Endothelial cell of umbilical vein (primary cell): ENCODE measurements around the gene VAV3. TPM values are rescaled to one million over a fixed set of nuclear protein-coding genes. Genes with fewer than 3 reads are reported as not detected.

Experiments
- BruUV-seq: library from RNA; stranded (reverse); fragments of 400-500 nt; replicated peaks from 2 replicates; lab custom pipeline; 2021; lab: Mats Ljungman, UMichigan
- CTCF ChIA-PET: fragments of 300-600, 350-600 bp; sonication (Branson Sonifier 250); formaldehyde crosslinking; loops from one replicate; lab custom pipeline; 2021; ENCODE audit warnings: antibody characterized with exemption, inconsistent platforms; lab: Charles Lee
- POLR2A ChIA-PET: fragments of 300-600, 350-600 bp; sonication (Branson Sonifier 250); formaldehyde crosslinking; loops from one replicate; lab custom pipeline; 2021; ENCODE audit warnings: antibody characterized with exemption, inconsistent platforms; lab: Charles Lee
- DNase-seq: peaks from one replicate; pipeline ENCODE4 v3.0.0-alpha.2; 2011; ENCODE audit warnings: low read depth, low spot score
- FAIRE-seq: peaks from 2 replicates; lab custom pipeline; 2011; peaks lifted over from hg19 to GRCh38; lab: Jason Lieb, UNC
- H2AFZ ChIP-seq: 2 replicates; pipeline ENCODE4 v1.6.0; 2012; ENCODE audit warnings: low read depth, low read length, control low read depth, inconsistent platforms
- H3K27ac ChIP-seq: 2 replicates; pipeline ENCODE4 v1.5.1; 2011; ENCODE audit warnings: low read depth, mild to moderate bottlenecking, control low read depth, low read length, moderate library complexity; ENCODE audit not compliant: insufficient read depth
- H3K27me3 ChIP-seq, 2 experiments: 2 replicates each; pipeline versions ENCODE4 v1.6.0 to v1.6.1; 2011; ENCODE audit warnings: low read length in 2 of 2, mixed read lengths in 1 of 2; ENCODE audit not compliant: control insufficient read depth in 2 of 2, insufficient read depth in 2 of 2
- H3K36me3 ChIP-seq, 2 experiments: 2 replicates in 1 of 2; 3 replicates in 1 of 2; pipeline ENCODE4 v1.5.1; 2011; ENCODE audit warnings: low read length in 2 of 2, mild to moderate bottlenecking in 1 of 2, moderate library complexity in 1 of 2; ENCODE audit not compliant: control insufficient read depth in 2 of 2, insufficient read depth in 2 of 2; ENCODE audit errors: extremely low read depth in 1 of 2
- H3K4me1 ChIP-seq: 3 replicates; pipeline ENCODE4 v1.5.1; 2011; ENCODE audit warnings: mild to moderate bottlenecking, low read length; ENCODE audit not compliant: control insufficient read depth, insufficient read depth; ENCODE audit errors: extremely low read depth
- H3K4me2 ChIP-seq: 2 replicates; pipeline ENCODE4 v1.6.1; 2011; ENCODE audit warnings: low read length, control low read depth, mixed read lengths; ENCODE audit not compliant: insufficient read depth
- H3K4me3 ChIP-seq, 3 experiments: fragments of 200-600 bp in 1 of 3; sonication (generic), shearing (Covaris generic) in 1 of 3; replicated peaks in 1 of 3; 2 replicates each; pipeline ENCODE4 v1.5.1; 2011 to 2016; ENCODE audit warnings: control low read depth in 3 of 3, low read length in 3 of 3, mild to moderate bottlenecking in 2 of 3, inconsistent platforms in 1 of 3, low read depth in 1 of 3, moderate library complexity in 1 of 3; ENCODE audit not compliant: insufficient read depth in 1 of 3
- H3K79me2 ChIP-seq: 2 replicates; pipeline ENCODE4 v1.6.0; 2012; ENCODE audit warnings: low read length, inconsistent platforms; ENCODE audit not compliant: control insufficient read depth, insufficient read depth
- H3K9ac ChIP-seq: replicated peaks from 2 replicates; pipeline ENCODE3; 2011; ENCODE audit warnings: low read length, control low read depth; ENCODE audit not compliant: insufficient read depth; ENCODE audit errors: extremely low read depth
- H3K9me1 ChIP-seq: replicated peaks from 3 replicates; pipeline ENCODE4 v1.6.0; 2011; ENCODE audit warnings: mild to moderate bottlenecking, low read length; ENCODE audit not compliant: control insufficient read depth, insufficient read depth; ENCODE audit errors: extremely low read depth
- H3K9me3 ChIP-seq: replicated peaks from 2 replicates; pipeline ENCODE4 v1.5.1; 2012; ENCODE audit warnings: low read length, inconsistent platforms; ENCODE audit not compliant: control insufficient read depth, insufficient read depth
- H4K20me1 ChIP-seq: replicated peaks from 2 replicates; pipeline ENCODE3; 2011; ENCODE audit warnings: mild to moderate bottlenecking, low read length; ENCODE audit not compliant: control insufficient read depth, insufficient read depth; ENCODE audit errors: extremely low read depth
- EZH2 ChIP-seq: IDR thresholded peaks from 2 replicates; pipeline ENCODE4 v1.6.1; 2012; ENCODE audit warnings: borderline replicate concordance, low read depth, mild to moderate bottlenecking, moderate library complexity, low read length, inconsistent platforms; ENCODE audit not compliant: severe bottlenecking
- FOS ChIP-seq: IDR thresholded peaks from 2 replicates; pipeline ENCODE4 v1.6.1; 2011; ENCODE audit warnings: mild to moderate bottlenecking, low read length, moderate library complexity, borderline replicate concordance; ENCODE audit not compliant: insufficient read depth
- GATA2 ChIP-seq: IDR thresholded peaks from 2 replicates; pipeline ENCODE4 v1.7.0; 2011; ENCODE audit warnings: low read depth, mild to moderate bottlenecking, moderate library complexity, mixed read lengths, low read length; ENCODE audit not compliant: insufficient read length, insufficient read depth
- JUN ChIP-seq: IDR thresholded peaks from 2 replicates; pipeline ENCODE4 v1.6.1; 2011; ENCODE audit warnings: borderline replicate concordance, low read depth; ENCODE audit not compliant: insufficient read length, insufficient read depth
- MYC ChIP-seq: IDR thresholded peaks from one replicate; pipeline ENCODE4 v1.6.1; 2011; ENCODE audit warnings: mild to moderate bottlenecking, low read depth, low read length
- POLR2A ChIP-seq: IDR thresholded peaks from 2 replicates; pipeline ENCODE4 v1.6.1; 2012; ENCODE audit warnings: low read depth, mild to moderate bottlenecking, control low read depth, low read length
- POLR2AphosphoS5 ChIP-seq: IDR thresholded peaks from 2 replicates; pipeline ENCODE4 v1.6.1; 2012; ENCODE audit warnings: low read depth, mild to moderate bottlenecking, control low read depth, low read length, moderate library complexity; ENCODE audit not compliant: insufficient read depth
- dilution Hi-C: fragments of 300-500 bp; cut with MboI; formaldehyde crosslinking; loops from one replicate; pipeline ENCODE4 v1.15.0; 2019; ENCODE audit warnings: low sequenced_read_pairs; ENCODE audit not compliant: extremely low pct_ligation_motif_present
- intact Hi-C: fragments of 100-400 bp; cut with micrococcal nuclease; formaldehyde crosslinking; loops from one replicate; pipeline ENCODE4 v1.10.0; 2022
- polyA plus RNA-seq, 4 experiments: library from polyadenylated mRNA; depleted of rRNA in 3 of 4; stranded (reverse) in 3 of 4; unstranded in 1 of 4; fragments of >200 nt; gene quantifications; 2 replicates each; pipeline versions ENCODE4 v1.2.1 to v1.2.3, GENCODE V29; 2011 to 2012; ENCODE audit warnings: missing spikeins in 1 of 4
- total RNA-seq: library from RNA; stranded (reverse); gene quantifications from 2 replicates; pipeline ENCODE4 v1.2.3, GENCODE V29; 2021
- TF ChIP-seq, protein P1 (sequence below), 2 donors: IDR thresholded peaks; 1 replicate in 1 of 2; 2 replicates in 1 of 2; pipeline ENCODE4 v1.5.1; 2011; ENCODE audit warnings: low read length in 2 of 2, mild to moderate bottlenecking in 2 of 2, moderate library complexity in 2 of 2, control low read depth in 1 of 2, inconsistent platforms in 1 of 2, low read depth in 1 of 2; ENCODE audit not compliant: insufficient read depth in 1 of 2; ENCODE audit errors: extremely low read depth in 1 of 2
- TF ChIP-seq, protein P2 (sequence below): IDR thresholded peaks from 2 replicates; pipeline ENCODE4 v1.6.1; 2011; ENCODE audit not compliant: insufficient read depth, insufficient read length

Gene VAV3
- total and polyA plus RNA-seq, 2 donors (not counting 3 experiments of a cell fraction or from before 2014, with no cell fraction given), result 0.18 to 1.5 TPM

DNA sequence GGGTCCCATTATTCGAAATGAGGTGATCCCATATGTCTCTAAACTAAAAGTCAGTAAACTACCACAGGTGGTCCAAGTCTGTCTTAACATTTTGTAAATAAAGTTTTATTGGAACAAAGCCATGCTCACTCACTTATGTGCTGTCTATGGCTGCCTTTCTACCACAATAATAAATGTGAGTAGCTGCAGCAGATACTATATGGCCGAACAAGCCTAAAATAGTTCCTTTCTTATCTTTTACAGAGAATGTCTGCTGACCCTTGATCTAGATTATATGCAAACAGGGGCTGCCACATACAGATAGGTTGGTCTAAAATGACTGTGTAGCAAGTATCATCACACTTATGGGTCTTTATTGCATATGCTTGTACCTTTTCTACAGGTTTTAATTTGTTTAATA lies 140.0 kb downstream of the VAV3 start:
- H3K79me2 ChIP-seq, result no peaks in the 10 kb centered on the region

More for the DNA sequence above, 140.0 kb downstream of the VAV3 start:
- BruUV-seq, result no TSS peak
- Histone ChIP-seq H3K4me1 (peaks cover 13% of the 10 kb centered on the region), H3K9ac (no peak overlapping the region), H3K27me3 (peaks cover 0 to 2% of the 10 kb centered on the region in 2 experiments), H3K4me3 (no peak overlapping the region), H4K20me1 (no peaks in the 10 kb centered on the region), H3K9me3 (no peaks in the 10 kb centered on the region), H3K9me1 (no peaks in the 10 kb centered on the region), H3K4me2 (no peak overlapping the region), H3K27ac (no peak overlapping the region), H3K36me3 (no peaks in the 10 kb centered on the region), H2AFZ (no peak overlapping the region)
- TF ChIP-seq POLR2A, result no peak
- TF ChIP-seq MYC, result no peak
- TF ChIP-seq FOS, result no peak
- TF ChIP-seq JUN, result no peak
- TF ChIP-seq, protein P1, sequence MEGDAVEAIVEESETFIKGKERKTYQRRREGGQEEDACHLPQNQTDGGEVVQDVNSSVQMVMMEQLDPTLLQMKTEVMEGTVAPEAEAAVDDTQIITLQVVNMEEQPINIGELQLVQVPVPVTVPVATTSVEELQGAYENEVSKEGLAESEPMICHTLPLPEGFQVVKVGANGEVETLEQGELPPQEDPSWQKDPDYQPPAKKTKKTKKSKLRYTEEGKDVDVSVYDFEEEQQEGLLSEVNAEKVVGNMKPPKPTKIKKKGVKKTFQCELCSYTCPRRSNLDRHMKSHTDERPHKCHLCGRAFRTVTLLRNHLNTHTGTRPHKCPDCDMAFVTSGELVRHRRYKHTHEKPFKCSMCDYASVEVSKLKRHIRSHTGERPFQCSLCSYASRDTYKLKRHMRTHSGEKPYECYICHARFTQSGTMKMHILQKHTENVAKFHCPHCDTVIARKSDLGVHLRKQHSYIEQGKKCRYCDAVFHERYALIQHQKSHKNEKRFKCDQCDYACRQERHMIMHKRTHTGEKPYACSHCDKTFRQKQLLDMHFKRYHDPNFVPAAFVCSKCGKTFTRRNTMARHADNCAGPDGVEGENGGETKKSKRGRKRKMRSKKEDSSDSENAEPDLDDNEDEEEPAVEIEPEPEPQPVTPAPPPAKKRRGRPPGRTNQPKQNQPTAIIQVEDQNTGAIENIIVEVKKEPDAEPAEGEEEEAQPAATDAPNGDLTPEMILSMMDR (IDR thresholded peaks at IDR 0.05; ENCODE audit: extremely low read depth in 1 of 2, insufficient read depth in 1 of 2, low read depth in 1 of 2, low read length in 2 of 2), result no peak
- no peak for TF ChIP-seq EZH2
- TF ChIP-seq, protein P2, sequence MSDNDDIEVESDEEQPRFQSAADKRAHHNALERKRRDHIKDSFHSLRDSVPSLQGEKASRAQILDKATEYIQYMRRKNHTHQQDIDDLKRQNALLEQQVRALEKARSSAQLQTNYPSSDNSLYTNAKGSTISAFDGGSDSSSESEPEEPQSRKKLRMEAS, result no peak
- no peak for TF ChIP-seq POLR2AphosphoS5
- TF ChIP-seq GATA2, result no peak
- dilution Hi-C loops (no loop called here), intact Hi-C loops (loop anchor here (10.0 kb wide), 1 partner anchor 140 kb away; the partner anchor contains the start of gene VAV3)
- FAIRE-seq (no peak), DNase-seq (no peak)
- ChIA-PET CTCF (no interaction called here), POLR2A (no interaction called here)
